Measurements from ENCODE around the gene ABHD3.
"Not testable (repeated sequence)": the region's sequence is repeated elsewhere in the genome, so short reads cannot be mapped to it uniquely, and the experiment has no call there.

DNA sequence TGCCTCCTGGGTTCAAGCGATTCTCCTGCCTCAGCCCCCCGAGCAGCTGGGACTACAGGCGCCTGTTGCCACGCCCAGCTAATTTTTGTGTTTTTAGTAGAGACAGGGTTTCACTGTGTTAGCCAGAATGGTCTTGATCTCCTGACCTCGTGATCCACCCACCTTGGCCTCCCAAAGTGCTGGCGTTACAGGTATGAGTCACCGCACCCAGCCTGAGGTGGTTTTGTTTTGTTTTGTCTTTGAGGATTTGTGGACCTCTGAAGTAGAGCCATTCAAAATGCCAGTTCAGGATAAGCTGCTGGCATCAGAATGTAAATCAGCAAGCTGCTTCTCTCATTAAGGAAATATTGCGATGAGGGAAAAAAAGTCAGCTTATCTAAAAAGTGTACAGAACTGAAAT, 29.2 kb downstream of the ABHD3 start:
- TF ChIP-seq, protein P1, sequence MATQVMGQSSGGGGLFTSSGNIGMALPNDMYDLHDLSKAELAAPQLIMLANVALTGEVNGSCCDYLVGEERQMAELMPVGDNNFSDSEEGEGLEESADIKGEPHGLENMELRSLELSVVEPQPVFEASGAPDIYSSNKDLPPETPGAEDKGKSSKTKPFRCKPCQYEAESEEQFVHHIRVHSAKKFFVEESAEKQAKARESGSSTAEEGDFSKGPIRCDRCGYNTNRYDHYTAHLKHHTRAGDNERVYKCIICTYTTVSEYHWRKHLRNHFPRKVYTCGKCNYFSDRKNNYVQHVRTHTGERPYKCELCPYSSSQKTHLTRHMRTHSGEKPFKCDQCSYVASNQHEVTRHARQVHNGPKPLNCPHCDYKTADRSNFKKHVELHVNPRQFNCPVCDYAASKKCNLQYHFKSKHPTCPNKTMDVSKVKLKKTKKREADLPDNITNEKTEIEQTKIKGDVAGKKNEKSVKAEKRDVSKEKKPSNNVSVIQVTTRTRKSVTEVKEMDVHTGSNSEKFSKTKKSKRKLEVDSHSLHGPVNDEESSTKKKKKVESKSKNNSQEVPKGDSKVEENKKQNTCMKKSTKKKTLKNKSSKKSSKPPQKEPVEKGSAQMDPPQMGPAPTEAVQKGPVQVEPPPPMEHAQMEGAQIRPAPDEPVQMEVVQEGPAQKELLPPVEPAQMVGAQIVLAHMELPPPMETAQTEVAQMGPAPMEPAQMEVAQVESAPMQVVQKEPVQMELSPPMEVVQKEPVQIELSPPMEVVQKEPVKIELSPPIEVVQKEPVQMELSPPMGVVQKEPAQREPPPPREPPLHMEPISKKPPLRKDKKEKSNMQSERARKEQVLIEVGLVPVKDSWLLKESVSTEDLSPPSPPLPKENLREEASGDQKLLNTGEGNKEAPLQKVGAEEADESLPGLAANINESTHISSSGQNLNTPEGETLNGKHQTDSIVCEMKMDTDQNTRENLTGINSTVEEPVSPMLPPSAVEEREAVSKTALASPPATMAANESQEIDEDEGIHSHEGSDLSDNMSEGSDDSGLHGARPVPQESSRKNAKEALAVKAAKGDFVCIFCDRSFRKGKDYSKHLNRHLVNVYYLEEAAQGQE (IDR thresholded peaks at IDR 0.05; ENCODE audit: borderline replicate concordance) = not testable (repeated sequence)
- TF ChIP-seq, protein P2, sequence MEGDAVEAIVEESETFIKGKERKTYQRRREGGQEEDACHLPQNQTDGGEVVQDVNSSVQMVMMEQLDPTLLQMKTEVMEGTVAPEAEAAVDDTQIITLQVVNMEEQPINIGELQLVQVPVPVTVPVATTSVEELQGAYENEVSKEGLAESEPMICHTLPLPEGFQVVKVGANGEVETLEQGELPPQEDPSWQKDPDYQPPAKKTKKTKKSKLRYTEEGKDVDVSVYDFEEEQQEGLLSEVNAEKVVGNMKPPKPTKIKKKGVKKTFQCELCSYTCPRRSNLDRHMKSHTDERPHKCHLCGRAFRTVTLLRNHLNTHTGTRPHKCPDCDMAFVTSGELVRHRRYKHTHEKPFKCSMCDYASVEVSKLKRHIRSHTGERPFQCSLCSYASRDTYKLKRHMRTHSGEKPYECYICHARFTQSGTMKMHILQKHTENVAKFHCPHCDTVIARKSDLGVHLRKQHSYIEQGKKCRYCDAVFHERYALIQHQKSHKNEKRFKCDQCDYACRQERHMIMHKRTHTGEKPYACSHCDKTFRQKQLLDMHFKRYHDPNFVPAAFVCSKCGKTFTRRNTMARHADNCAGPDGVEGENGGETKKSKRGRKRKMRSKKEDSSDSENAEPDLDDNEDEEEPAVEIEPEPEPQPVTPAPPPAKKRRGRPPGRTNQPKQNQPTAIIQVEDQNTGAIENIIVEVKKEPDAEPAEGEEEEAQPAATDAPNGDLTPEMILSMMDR (IDR thresholded peaks at IDR 0.05; ENCODE audit: poor library complexity, severe bottlenecking) = not testable (repeated sequence)
- not testable (repeated sequence) for TF ChIP-seq MXI1 (conservative IDR thresholded peaks at IDR 0.05; ENCODE audit: poor library complexity, severe bottlenecking); POLR2AphosphoS5 (IDR thresholded peaks at IDR 0.05); TAF1 (IDR thresholded peaks at IDR 0.05; ENCODE audit: low read depth); EP300 (conservative IDR thresholded peaks at IDR 0.05; ENCODE audit: poor library complexity, severe bottlenecking)

Data from neural cell (in vitro differentiated cells).